Stimulated activated CD8-positive, alpha-beta memory T cell treated with anti-CD3 and anti-CD28 coated beads, Interleukin-12 subunit alpha, Interleukin-12 subunit beta, amount 100 ng/mL, for 4 hours (primary cell): ENCODE measurements around the gene TSEN34.
"Not testable (repeated sequence)": the region's sequence is repeated elsewhere in the genome, so short reads cannot be mapped to it uniquely, and the experiment has no call there.

Source experiments
- DNase-seq: peaks from one replicate; pipeline ENCODE4 v3.0.0-alpha.2; 2020; ENCODE audit warnings: low read depth

Gene TSEN34

DNA sequence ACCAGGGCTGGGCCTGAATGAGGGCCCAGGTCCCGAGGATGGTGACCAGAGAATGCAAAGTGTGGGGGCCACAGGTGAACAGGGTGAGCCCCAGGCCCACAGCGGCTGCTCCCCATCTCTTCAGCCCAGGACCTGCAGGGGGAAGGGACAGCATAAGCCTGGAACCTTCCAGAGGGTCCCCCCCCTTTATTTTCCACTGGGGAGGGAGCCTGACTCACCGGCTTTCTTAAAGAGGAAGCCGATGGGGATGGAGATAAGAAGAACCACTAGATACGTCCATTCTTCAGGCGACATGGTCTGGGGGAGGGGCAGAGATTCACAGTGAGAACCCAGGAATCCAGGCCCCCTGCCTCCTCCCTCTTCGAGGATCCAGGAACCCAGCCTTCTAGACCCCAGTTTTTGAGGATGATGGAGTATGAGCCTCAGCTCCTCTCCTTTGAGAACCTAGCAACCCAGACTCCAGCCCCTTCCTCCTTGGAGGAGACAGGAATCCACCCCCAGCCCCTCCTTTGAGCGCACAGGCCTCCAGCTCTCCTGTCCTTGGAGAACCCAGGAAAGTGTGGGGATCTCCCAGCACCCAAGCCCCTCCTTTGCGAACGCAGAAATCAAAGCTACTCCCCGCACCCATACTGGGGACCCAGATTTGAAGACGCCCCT, 2.8 kb upstream of the TSEN34 start:
- DNase-seq, result peak; percentile 31

DNA sequence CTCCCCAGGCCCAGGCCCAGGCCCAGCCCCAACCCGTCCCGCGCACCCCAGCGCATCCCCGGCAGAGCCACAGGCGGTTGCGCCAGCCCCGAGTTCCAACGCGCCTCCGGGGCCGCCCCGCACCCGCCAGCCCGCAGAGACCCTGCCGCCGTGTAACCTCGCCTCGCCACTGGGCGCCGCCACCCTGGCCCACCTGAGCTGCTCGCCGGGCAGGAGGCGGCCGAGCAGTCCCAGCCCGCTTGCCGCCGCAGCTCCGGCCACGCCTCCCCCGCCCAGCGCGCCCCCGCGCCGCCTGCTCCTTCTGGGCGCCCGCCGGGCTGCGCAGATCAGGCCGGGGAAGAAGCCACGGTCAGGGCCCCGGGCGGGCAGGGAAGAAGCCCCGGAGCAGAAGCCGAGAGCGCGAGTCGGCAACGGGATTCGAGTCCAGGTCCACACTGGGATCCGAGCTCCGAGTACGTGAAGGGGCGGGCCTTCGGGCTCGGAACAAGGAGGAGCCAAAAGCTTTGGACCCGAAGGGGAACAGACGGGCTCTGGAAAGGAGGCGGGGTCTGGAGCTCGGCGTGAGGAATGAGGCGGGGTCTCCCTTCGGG, 1.9 kb upstream of the TSEN34 start, which contains the start of gene MBOAT7:
Gene MBOAT7, minus strand, starts transcription at position 436 of the 590 bp plus-strand sequence. CDS start 1,072 bp downstream, outside the sequence.
- DNase-seq, result no peak

DNA sequence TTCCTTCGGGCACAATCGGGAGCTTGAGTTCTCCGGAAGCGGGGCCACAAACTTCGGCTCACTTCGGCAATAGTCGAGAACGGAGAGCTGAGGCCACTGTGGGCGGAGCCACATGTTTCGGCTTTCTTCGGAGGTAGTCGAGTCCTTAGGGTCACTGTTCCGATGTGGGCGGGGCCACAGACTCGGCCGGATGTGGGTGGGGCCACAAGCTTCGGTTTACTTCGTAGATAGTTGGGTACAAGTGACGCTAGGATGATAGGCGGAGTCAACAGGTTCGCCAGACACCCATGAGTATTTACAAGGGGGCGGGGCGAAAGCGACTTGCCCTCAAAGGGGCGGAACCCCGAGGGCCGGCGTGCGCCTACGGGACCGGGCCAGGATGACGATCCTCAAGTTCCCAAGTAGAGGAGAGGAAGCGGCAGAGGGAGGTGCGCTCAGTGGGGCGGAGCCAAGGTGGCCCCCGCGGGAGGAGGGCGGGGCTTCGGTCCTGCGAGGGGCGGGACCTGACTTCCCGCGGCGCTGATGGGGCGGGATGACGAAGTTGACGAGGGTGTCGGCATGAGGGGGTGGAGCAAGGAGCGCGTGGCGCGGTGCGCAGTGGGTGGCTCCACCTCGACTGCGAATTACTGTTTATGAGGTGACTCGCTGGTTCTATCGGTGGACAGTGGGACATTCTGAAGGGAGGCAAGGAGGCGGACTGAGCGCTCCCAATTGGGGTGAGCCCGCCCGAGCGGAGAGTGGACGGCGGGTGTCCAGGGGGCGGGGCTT, 1.2 kb upstream of the TSEN34 start:
- DNase-seq, result peak; percentile 99

GRCh38 chr19:54190503-54191010, 551 bp upstream of the TSEN34 start:
- peak; percentile 100 for DNase-seq

- no peak for DNase-seq
Measured at GRCh38 chr19:54191811-54192453, 824 bp downstream of the TSEN34 start.

DNA sequence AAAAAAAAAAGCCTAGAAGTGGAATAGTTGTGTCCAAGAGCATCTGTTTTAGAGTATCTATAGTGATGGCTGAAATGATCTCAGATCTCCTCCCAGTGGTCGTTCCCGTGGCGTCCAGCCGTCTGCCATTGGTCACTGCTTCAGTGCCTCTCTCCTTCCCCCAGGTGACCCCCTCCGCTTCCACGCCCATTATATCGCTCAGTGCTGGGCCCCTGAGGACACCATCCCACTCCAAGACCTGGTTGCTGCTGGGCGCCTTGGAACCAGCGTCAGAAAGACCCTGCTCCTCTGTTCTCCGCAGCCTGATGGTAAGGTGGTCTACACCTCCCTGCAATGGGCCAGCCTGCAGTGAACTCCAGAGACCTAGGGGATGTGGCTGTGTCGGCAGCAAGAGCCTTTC, 1.9 kb downstream of the TSEN34 start:
- DNase-seq, result no peak

DNA sequence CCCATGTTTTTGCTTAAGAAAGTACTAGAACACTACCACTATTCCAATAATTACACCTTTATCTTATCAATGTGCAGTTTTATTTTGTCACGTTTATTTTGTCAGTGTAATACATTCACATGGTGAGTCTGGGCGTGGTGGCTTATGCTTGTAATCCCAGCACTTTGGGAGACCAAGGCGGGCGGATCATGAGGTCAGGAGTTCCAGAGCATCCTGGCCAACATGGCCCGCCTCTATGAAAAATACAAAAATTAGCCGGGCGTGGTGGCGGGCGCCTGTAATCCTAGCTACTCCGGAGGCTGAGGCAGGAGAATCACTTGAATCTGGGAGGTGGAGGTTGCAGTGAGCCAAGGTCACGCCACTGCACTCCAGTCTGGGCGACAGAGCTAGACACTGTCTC, 3.4 kb downstream of the TSEN34 start:
- DNase-seq, result not testable (repeated sequence)

- DNase-seq, result no peak
Measured at GRCh38 chr19:54196536-54196935, 5.4 kb downstream of the TSEN34 start.

DNA sequence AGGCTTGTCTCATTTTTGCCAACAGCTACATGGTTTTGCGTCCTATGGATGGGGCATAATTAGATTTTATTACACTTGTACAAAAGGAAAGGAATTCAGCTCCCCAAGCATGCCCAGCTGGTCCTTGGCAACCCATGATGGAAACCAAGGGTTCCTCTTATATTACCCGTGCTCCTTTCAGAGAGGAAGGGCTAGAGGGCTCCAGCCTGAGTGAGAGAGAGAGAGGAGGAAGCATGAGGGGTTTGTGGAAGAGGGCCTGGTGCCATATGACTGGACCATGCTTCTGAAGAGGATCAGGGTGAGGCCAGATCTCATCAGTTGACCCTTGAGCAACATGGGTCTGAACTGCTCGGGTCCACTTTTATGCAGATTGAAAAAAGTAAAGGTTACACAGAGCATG, 6.0 kb downstream of the TSEN34 start:
- DNase-seq, result no peak

DNA sequence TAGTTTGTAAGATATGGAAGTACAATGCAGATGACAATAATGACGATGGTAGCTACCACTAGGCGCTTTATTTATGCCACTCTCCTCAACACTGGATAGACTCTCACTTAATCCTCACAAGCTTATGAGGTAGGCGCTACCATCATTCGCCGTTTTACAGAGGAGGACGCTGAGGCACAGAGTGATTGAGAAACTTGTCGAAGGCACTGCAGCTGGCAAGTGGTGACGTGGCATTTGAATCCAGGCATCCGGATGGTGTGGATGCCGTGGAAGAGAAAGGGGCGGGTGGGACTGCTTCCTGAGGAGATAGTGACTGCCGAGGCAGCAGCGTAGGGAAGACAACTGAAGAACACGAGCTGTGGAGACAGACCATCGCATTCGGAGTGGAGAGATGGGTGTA, 8.3 kb downstream of the TSEN34 start:
- no peak for DNase-seq

DNA sequence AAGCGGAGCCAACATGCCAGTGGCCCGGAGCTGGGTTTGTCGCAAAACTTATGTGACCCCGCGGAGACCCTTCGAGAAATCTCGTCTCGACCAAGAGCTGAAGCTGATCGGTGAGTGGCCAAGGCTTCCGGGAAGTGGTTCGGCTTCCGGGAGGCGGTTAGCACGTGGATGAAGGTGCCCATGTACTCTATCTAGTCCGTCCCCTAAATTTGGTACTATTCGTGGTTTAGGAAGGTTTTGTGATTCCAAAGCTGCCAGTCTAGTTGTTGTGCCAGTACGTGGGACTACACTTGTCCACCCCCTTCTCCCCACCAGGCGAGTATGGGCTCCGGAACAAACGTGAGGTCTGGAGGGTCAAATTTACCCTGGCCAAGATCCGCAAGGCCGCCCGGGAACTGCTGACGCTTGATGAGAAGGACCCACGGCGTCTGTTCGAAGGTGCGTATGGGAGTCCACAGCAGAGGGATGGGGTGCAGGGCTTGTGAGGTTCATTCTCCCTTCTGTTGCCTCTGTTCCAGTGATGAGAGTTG, 10.1 kb downstream of the TSEN34 start:
- DNase-seq, result no peak

GRCh38 chr19:54201980-54202379, 10.9 kb downstream of the TSEN34 start:
- DNase-seq, result no peak

- no peak for DNase-seq
Measured at GRCh38 chr19:54203151-54203611, 12.1 kb downstream of the TSEN34 start.

- no peak for DNase-seq
Measured at GRCh38 chr19:54204767-54205468, 13.8 kb downstream of the TSEN34 start.

DNA sequence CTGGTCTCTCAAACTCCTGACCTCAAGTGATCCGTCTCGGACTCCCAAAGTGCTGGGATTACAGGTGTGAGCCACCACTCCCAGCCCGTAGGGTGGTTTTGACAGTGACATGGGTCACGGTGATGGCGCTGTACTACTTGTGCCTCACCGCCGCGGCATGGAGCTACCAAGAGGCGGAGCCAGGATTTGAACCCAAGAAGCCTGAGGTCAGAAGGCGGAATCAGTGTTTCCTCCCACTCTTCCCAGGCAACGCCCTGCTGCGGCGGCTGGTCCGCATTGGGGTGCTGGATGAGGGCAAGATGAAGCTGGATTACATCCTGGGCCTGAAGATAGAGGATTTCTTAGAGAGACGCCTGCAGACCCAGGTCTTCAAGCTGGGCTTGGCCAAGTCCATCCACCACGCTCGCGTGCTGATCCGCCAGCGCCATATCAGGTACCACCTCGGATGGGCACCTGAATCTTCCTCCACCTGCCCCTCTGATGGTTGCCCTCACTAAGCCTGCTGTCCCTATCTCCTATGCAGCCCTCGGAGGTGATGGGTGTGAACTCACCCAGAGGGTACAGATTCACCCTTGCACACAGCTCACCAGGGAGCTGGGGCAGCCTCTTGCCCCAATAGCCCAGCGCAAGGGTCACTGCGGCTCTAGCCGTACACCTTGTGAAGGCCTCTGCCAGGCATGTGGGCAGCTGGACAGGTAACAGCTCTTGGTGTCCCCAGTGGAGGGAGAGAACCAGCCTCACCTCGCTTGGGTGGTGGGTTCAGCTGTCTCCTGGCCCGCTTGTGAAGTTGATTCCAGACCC, 15.1 kb downstream of the TSEN34 start:
- no peak for DNase-seq

DNA sequence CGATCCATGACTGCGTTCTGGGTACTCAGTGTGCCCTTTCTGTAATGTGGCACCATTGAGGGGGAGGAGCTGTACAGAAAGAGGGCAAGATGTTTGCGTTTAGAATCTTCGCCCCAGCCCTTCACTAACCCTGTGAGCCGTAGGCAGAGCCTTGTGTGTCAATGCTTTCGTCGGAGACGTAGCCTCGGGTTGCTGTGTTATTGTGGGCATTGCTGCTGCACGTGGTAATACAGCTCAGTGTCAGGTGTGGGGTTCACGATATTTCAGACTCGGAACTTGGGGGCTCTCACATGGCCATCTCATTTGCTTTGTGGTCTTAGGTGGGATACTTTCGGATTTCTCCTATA, 15.7 kb downstream of the TSEN34 start:
- no peak for DNase-seq

DNA sequence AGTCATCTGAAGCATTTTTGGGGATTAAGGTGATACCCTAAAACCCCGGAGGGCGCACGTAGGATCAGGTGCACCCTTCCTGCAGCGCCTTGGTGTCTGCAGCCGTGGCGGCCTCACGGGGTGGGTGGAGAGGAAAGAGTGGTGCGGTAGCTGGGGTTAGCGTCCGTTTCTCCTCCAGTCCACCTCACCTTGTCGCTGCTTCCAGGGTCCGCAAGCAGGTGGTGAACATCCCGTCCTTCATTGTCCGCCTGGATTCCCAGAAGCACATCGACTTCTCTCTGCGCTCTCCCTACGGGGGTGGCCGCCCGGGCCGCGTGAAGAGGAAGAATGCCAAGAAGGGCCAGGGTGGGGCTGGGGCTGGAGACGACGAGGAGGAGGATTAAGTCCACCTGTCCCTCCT, 16.1 kb downstream of the TSEN34 start:
- DNase-seq, result not testable (repeated sequence)

- no peak for DNase-seq
Measured at GRCh38 chr19:54207676-54207982, 16.5 kb downstream of the TSEN34 start.

- DNase-seq, result no peak
Measured at GRCh38 chr19:54207983-54208783, 17.1 kb downstream of the TSEN34 start.

GRCh38 chr19:54208784-54209057, 17.6 kb downstream of the TSEN34 start:
- no peak for DNase-seq
